T-helper 9 cell (primary cell): ENCODE measurements around the gene DPY19L1.
"Not testable (repeated sequence)": the region's sequence is repeated elsewhere in the genome, so short reads cannot be mapped to it uniquely, and the experiment has no call there.

Source experiments
- DNase-seq: peaks from one replicate; pipeline ENCODE4 v3.0.0-alpha.2; 2020

The DPY19L1 gene

GRCh38 chr7:35032166-35032565 is 5.1 kb downstream of the DPY19L1 start:
- DNase-seq, result no peak

DNA sequence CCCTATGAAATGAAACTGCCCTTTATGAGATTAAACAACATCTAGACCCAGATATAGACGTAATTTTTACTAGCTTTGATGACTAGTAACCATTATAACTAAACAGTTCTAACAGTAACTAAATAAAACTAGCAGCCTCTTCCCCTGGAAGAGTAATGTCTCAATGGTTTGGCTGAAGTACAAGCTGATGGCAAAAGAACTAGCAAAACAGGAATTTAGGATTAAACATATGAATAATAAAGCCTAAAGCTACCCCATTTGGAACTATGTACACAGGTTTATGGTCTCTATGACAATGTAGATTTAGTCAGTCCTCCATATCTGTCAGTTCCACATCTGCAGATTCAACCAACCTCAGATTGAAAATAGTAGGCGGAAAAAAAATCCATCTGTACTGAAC is 6.4 kb downstream of the DPY19L1 start:
- no peak for DNase-seq

- DNase-seq, result no peak
These were observed 8.0 kb downstream of the DPY19L1 start for GRCh38 chr7:35029311-35029710.

GRCh38 chr7:35026150-35026549 is 11.1 kb downstream of the DPY19L1 start:
- DNase-seq, result no peak

- DNase-seq, result no peak
These were observed 11.9 kb downstream of the DPY19L1 start for GRCh38 chr7:35025369-35025870.

- DNase-seq, result no peak
These were observed 13.0 kb downstream of the DPY19L1 start for GRCh38 chr7:35024298-35024697.

DNA sequence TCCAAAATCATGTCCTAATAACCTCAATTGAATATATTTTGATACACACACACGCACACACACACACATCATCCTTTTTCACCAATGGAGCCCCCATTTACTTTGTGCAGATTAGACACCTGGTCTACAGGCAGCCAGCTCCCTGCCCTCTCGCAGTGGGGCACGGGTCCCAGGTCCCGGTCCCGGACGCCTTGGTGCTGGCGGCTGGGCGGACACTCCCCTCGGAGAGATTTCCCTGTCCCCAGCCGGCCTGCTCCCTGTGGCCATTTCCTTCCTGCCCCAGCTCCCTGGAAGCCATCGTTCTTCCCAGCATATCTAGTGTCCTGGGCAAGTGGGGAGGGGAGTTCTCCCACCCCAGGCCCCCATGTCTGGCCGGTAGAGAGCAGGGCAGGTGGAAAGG is 14.6 kb downstream of the DPY19L1 start:
- DNase-seq, result no peak

- DNase-seq, result no peak
These were observed 15.8 kb downstream of the DPY19L1 start for GRCh38 chr7:35021445-35021844.

DNA sequence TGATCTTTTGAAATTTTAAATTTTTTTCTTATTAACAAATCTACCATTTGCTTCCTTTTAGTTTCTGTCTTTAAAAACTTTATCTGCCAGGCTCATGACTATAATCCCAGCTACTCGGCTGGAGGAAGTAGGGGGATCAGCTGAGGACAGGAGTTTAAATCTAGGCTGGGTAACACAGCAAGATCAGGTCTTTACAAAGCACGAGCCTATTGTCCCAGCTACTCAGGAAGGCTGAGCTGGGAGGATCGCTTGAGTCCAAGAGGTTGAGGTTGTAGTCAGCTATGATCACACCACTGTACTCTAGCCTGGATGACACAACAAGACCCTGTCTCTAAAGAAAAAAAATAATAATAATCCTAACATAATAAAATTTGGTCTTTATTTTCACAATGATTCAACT is 17.5 kb downstream of the DPY19L1 start:
- no peak for DNase-seq

DNA sequence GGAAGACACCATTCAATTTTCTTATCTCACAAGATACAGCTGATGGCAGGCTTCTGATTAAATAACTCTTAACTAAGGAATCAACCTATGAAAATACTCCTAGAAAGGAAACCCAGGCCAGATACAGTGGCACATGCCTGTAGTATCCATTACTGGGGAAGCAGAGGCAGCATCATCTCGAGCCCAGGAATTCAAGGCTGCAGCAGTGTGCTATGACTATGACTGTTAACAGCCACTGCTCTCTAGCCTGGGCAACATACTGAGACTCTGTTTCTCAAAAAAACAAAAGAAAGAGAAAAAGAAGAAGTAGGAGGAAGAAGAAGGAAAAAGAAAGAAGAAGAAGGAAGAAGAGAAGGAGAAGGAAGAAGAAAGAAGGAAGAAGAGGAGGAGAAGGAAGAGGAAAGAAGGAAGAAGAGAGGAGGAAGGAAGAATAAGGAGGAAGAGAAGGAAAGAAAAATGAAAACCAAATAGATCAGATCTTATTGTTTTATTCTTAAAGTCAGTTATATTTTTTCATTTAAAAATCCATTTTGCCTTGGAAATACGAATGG is 18.0 kb downstream of the DPY19L1 start:
- no peak for DNase-seq

- DNase-seq, result no peak
These were observed 21.9 kb downstream of the DPY19L1 start for GRCh38 chr7:35015346-35015859.

DNA sequence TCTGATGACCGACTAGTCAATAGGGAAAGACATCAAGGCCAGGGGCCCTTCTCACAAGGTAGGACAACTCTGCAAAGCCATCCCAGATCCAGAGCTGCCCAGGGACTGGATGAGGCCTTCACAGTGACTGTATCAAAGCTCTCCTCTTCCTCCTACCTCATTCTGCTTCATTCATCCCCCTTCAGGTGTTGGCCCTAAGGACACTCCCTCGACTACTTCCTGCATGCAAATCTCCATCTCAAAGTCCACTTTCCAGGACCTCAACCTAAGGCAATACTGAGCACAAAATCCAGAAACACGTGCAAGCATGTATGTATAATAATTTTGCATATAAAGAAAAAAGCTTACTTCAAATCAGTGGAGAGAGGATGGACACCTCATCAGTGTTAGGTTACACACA is 25.1 kb downstream of the DPY19L1 start:
- no peak for DNase-seq

DNA sequence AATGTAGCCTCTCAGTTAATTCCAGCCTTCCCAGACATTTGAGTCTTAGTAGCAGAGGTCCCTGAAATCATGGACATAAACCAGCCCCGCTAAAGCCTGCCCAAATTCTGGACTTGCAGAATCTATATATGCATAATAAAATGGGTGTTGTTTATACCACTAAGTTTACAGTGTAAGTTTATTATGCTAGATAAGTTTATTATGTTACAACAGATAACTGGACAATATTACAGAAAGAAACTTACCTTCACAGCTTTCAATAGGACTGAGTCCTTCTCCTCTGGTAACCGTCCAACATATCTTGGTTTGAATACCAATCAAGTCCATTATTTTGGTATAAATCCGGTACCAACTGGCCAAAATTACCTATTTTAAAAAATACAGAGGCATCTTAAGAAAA is 26.2 kb downstream of the DPY19L1 start:
- no peak for DNase-seq

DNA sequence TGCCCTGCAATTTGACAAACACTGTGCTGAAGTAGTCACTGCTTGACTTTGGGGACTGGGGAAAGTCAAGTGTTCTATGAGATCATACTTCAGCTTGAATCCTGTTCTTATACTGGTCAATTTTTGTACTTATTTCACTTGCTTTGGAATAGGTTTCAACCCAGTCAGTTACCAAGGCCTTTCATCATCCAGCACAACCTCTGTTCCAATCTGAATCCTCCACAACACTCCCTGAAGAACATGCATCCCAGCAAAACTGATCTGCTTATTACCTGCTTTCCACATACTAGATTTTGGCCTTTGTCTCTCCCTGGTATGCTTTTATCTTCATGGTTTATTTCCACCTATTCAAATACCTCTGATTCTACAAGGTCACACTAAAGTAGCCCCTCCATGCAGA is 29.5 kb downstream of the DPY19L1 start:
- no peak for DNase-seq

- no peak for DNase-seq
These were observed 32.7 kb downstream of the DPY19L1 start for GRCh38 chr7:35004531-35005095.

DNA sequence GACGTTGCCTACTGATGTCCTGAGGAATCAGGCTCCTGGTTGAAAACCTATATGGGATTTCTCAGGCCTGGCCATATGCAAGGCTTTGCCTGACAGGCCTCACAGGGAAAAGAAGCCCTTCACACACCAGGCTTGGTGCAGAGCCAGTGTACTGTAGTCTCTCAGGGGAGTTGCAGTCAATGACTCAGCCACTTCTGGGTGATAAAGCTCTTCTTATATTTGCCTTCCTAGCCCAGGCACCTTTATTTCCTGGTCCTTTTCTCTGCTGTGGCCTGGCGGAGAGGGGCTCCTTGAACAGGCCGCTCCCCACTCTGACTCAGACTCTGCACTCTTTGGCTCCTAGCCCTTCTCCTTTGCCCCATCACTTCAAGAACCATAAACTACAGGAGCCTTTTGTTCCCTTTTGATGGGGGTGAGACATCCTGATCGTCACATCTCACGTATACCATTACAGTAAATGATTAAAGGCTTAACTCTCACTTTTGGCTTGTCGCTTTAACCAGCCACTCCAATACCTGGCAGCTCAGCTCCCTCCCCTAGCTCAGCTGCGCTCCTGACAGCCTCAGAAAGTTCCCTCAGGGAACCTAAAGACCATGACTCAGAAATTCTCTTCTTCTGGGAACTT is 33.5 kb downstream of the DPY19L1 start:
- no peak for DNase-seq

- not testable (repeated sequence) for DNase-seq
These were observed 34.1 kb downstream of the DPY19L1 start for GRCh38 chr7:35003177-35003650.

- DNase-seq, result not testable (repeated sequence)
These were observed 39.0 kb downstream of the DPY19L1 start for GRCh38 chr7:34998335-34998734.

DNA sequence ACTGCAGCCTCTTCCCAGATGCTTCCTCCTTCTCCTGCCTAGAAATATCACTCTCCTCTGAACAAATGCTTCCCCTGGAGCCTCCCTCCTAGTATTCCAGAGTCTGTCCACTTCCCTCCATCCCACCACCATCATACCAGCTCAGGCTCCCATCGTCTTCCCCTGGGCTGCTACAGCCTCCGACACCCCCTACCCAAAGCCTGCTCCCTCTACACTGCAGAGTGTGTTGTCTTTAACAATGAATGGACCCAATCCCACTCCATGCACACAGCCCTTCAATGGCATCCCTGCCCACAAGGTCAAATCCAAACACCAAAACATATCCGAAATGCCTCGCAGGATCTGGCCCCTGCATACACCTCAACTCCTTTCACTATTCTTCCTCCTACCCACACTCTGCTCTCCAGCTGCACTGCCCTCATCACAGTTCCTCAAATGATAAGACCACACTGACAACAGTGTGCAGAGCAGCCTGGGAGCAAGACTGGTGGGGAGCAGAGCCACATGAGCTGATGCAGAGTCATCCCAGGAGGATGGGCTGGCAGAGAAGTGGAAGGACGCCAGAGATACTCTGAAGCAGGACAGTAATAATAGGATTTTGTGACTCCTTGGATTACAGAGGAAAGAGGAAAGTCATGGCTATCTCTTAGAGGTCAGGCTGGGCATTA is 40.7 kb downstream of the DPY19L1 start:
- not testable (repeated sequence) for DNase-seq

- DNase-seq, result no peak
These were observed 41.5 kb downstream of the DPY19L1 start for GRCh38 chr7:34995757-34996156.

- DNase-seq, result peak; percentile 11
These were observed 45.1 kb downstream of the DPY19L1 start for GRCh38 chr7:34991938-34992840.

DNA sequence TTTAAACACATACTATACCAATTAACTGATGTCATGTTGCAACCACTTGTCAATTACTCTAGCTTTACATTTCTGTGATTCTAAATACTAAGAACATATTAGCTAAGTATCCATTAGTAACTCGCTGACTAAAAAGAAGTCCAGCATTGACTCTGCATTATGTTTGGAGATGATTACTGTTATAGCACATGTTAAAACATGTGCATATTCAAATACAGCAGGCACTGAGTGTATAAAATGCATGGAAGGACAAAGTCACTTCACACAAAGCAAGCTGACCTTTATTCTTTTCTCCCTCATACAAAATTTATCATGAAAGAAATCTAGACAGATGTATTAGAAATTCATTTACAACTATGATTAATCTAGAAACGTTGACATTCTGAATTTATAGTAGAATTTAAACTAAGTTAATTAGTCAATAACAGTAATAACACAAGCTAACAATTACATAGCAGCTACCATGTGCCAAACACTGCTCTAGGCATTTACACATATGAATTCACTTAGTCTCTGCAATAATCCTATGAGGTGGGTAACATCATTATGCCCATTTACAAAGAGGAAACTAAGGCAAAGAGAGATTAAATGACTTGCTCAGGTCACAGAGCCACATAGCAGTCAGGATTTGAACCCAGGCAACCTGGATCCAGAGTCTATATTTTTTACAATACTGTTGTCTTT is 48.7 kb downstream of the DPY19L1 start:
- not testable (repeated sequence) for DNase-seq
